B cell (primary cell): ENCODE measurements around the gene MXRA8.

Experiments
- EZH2 ChIP-seq: IDR thresholded peaks from 2 replicates; pipeline ENCODE4 v1.6.1; 2012; ENCODE audit warnings: borderline replicate concordance, low read depth, mild to moderate bottlenecking, moderate library complexity, low read length; ENCODE audit not compliant: insufficient read depth, poor library complexity, severe bottlenecking
- TF ChIP-seq, protein P1 (sequence below): fragments of 200-600 bp; IDR thresholded peaks from one replicate; pipeline ENCODE4 v1.8.0; 2022; ENCODE audit warnings: antibody characterized with exemption, mild to moderate bottlenecking

DNA sequence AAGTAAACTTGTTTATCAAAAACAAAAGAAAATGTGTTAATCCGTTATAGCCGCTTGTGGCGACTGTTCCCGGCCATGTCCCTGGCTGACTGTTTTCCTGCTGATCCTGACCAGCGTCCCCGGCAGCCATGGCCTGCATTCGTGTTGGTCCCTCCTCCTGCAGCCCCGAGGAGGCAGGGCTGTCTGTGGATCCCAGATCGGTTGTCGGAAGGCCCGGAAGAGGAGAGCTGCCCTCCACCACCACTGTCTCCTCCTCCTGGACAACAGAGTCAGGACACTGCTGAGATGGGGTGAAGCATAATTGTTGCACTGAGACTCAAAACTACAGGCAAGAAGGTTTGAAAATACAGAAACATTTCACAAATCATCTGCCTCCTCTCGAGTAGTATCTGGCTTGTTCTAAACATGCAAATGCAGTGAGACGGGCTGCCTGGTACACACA lies 3.6 kb upstream of the MXRA8 start:
- TF ChIP-seq, protein P1, sequence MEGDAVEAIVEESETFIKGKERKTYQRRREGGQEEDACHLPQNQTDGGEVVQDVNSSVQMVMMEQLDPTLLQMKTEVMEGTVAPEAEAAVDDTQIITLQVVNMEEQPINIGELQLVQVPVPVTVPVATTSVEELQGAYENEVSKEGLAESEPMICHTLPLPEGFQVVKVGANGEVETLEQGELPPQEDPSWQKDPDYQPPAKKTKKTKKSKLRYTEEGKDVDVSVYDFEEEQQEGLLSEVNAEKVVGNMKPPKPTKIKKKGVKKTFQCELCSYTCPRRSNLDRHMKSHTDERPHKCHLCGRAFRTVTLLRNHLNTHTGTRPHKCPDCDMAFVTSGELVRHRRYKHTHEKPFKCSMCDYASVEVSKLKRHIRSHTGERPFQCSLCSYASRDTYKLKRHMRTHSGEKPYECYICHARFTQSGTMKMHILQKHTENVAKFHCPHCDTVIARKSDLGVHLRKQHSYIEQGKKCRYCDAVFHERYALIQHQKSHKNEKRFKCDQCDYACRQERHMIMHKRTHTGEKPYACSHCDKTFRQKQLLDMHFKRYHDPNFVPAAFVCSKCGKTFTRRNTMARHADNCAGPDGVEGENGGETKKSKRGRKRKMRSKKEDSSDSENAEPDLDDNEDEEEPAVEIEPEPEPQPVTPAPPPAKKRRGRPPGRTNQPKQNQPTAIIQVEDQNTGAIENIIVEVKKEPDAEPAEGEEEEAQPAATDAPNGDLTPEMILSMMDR: no peak
- no peak for TF ChIP-seq EZH2
